AG20443 (cell line): ENCODE data around the gene ARMC2.

Experiments
- DNase-seq: peaks from one replicate; pipeline ENCODE4 v3.0.0; 2012; ENCODE audit warnings: low spot score, mixed read lengths

The ARMC2 gene

DNA sequence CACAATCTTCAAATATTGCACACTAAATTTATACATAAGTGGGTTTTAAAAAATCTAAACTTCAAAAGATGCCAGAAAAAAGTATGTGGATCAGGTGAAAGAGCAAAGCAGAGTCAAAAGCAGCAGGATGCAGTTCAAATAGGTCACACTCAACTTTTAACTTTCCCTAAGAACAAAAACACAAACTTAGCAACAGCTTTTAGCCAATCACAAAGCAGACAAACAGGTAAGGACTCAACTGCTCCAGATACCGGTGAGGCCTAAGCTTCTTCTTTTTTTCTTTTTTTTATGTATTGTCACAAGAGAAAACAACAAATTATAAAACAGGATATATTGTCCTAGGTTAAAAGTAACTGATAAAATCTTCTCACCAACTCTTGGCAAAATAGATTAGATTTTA is 171.7 kb downstream of the ARMC2 start:
- DNase-seq, result no peak

DNA sequence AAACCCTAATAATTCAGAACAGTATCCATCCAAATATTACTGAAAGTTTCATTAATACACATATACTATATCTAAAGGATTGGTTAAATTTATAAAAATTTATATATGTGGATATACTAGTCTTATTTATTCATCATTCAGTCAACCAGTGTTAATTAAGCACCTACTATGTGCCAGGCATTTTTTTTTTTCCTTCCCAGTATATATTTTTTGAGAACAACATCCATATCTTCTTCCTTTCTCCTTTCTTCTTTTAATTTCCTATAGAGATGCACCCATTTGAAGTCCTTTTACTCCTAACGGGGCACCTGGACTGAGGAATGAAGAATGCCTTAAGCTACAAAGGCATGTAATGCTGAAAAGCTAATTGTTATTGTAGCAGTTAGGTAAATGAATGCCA is 173.6 kb downstream of the ARMC2 start:
- DNase-seq, result no peak

GRCh38 chr6:109023356-109023925 is 175.2 kb downstream of the ARMC2 start:
- no peak for DNase-seq
